ENCODE measurements around the gene B4GALT2. TPM values are rescaled to one million over a fixed set of nuclear protein-coding genes. Genes with fewer than 3 reads are reported as not detected.

Gene B4GALT2
- total and polyA plus RNA-seq, 10 of the 15 experiments (the other 5 are each of a cell fraction or from before 2014, with no cell fraction given), result 0.98 to 61.0 (median 23.4) TPM

DNA sequence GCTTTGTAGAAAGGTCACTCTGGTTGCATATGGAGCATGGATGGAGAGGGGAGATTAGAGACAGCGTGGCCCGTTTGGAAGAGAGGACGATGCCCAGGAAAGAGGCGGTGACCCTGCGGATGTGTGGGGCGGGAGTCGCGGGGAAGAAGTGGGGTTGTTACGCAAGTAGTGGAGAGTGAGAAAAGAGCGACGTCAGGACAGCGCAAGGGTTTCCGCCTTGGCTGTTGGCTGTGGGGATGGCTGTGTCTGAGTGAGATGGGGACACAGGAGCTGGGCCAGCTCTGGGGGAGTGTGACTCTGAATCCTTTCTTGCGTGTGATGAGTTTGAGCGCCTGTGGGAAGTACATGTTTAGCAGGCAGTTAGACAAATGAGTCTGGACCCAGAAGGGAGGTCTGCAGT is 3.8 kb downstream of the B4GALT2 start:
- peaks cover 0 to 4% of the 10 kb centered on the region in 2 experiments; a peak in 3 of 4 replicates for H3K36me3 ChIP-seq (ENCODE audit: control insufficient read depth in 2 of 2, insufficient read depth in 2 of 2, low read length in 1 of 2)
- intact Hi-C loops (cut with micrococcal nuclease; ENCODE audit: unreplicated experiment), result no loop called here
- ChIA-PET CTCF (no interaction called here), SMC1A (ENCODE audit: uncharacterized antibody, unreplicated experiment) (no interaction called here), RAD21 (ENCODE audit: unreplicated experiment) (no interaction called here), POLR2A (no interaction called here)
- 95% methylated on average over 15 of the region's 15 CpGs for WGBS (ENCODE audit: insufficient coverage, insufficient replicate concordance, low lambda C conversion rate, missing lambda C conversion rate)
- H3K27me3 ChIP-seq (replicated peaks in 1 of 2; ENCODE audit: control insufficient read depth in 2 of 2, insufficient read depth in 2 of 2, low read length in 1 of 2), result no peaks in the 10 kb centered on the region
- H3K9me3 ChIP-seq (replicated peaks; ENCODE audit: control insufficient read depth, insufficient read depth, low read length), result no peaks in the 10 kb centered on the region
- H3K4me3 ChIP-seq, result no peak overlapping the region
- in situ Hi-C loops (cut with MboI), result no loop called here
- FAIRE-seq (no peak), ATAC-seq (no peak), DNase-seq (ENCODE audit: low read depth, low spot score) (no peak)
- H3K79me2 ChIP-seq (ENCODE audit: control insufficient read depth, insufficient read depth, low read length), result peaks cover 19% of the 10 kb centered on the region
- H4K20me1 ChIP-seq (ENCODE audit: control insufficient read depth, insufficient read depth), result no peaks in the 10 kb centered on the region
- no TSS peak for BruUV-seq (replicated peaks)
- no peak overlapping the region for H3K4me2 ChIP-seq (ENCODE audit: control insufficient read depth, insufficient read depth)
- TF ChIP-seq FOXM1 (IDR thresholded peaks at IDR 0.05; ENCODE audit: low read depth, low read length), result no peak
- TF ChIP-seq, protein P1, sequence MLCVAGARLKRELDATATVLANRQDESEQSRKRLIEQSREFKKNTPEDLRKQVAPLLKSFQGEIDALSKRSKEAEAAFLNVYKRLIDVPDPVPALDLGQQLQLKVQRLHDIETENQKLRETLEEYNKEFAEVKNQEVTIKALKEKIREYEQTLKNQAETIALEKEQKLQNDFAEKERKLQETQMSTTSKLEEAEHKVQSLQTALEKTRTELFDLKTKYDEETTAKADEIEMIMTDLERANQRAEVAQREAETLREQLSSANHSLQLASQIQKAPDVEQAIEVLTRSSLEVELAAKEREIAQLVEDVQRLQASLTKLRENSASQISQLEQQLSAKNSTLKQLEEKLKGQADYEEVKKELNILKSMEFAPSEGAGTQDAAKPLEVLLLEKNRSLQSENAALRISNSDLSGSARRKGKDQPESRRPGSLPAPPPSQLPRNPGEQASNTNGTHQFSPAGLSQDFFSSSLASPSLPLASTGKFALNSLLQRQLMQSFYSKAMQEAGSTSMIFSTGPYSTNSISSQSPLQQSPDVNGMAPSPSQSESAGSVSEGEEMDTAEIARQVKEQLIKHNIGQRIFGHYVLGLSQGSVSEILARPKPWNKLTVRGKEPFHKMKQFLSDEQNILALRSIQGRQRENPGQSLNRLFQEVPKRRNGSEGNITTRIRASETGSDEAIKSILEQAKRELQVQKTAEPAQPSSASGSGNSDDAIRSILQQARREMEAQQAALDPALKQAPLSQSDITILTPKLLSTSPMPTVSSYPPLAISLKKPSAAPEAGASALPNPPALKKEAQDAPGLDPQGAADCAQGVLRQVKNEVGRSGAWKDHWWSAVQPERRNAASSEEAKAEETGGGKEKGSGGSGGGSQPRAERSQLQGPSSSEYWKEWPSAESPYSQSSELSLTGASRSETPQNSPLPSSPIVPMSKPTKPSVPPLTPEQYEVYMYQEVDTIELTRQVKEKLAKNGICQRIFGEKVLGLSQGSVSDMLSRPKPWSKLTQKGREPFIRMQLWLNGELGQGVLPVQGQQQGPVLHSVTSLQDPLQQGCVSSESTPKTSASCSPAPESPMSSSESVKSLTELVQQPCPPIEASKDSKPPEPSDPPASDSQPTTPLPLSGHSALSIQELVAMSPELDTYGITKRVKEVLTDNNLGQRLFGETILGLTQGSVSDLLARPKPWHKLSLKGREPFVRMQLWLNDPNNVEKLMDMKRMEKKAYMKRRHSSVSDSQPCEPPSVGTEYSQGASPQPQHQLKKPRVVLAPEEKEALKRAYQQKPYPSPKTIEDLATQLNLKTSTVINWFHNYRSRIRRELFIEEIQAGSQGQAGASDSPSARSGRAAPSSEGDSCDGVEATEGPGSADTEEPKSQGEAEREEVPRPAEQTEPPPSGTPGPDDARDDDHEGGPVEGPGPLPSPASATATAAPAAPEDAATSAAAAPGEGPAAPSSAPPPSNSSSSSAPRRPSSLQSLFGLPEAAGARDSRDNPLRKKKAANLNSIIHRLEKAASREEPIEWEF (IDR thresholded peaks at IDR 0.05; ENCODE audit: insufficient replicate concordance, low read depth, low read length), result no peak
- TF ChIP-seq RB1 (IDR thresholded peaks at IDR 0.05; ENCODE audit: borderline replicate concordance), result no peak
- TF ChIP-seq, protein P2, sequence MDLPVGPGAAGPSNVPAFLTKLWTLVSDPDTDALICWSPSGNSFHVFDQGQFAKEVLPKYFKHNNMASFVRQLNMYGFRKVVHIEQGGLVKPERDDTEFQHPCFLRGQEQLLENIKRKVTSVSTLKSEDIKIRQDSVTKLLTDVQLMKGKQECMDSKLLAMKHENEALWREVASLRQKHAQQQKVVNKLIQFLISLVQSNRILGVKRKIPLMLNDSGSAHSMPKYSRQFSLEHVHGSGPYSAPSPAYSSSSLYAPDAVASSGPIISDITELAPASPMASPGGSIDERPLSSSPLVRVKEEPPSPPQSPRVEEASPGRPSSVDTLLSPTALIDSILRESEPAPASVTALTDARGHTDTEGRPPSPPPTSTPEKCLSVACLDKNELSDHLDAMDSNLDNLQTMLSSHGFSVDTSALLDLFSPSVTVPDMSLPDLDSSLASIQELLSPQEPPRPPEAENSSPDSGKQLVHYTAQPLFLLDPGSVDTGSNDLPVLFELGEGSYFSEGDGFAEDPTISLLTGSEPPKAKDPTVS (IDR thresholded peaks at IDR 0.05; ENCODE audit: low read depth, low read length), result no peak
- no peak for TF ChIP-seq SRF (IDR thresholded peaks at IDR 0.05; ENCODE audit: low read depth in 2 of 2, low read length in 2 of 2)
- no peak for TF ChIP-seq MYB (IDR thresholded peaks at IDR 0.05; ENCODE audit: borderline replicate concordance, low read depth, low read length)
- TF ChIP-seq EP300 (IDR thresholded peaks at IDR 0.05; ENCODE audit: borderline replicate concordance in 1 of 2, control insufficient read depth in 1 of 2, low read depth in 2 of 2, low read length in 2 of 2), result no peak
- no peak for TF ChIP-seq JUNB (IDR thresholded peaks at IDR 0.05)
- no peak for TF ChIP-seq SUPT20H (IDR thresholded peaks at IDR 0.05; ENCODE audit: borderline replicate concordance, control insufficient read depth, low read depth, low read length)
- TF ChIP-seq POLR2A (IDR thresholded peaks at IDR 0.05; ENCODE audit: low read depth, low read length), result no peak
- no peak overlapping the region for H3K27ac ChIP-seq (ENCODE audit: control insufficient read depth, insufficient read depth)
- H3K9ac ChIP-seq (ENCODE audit: control insufficient read depth, insufficient read depth, low read length), result no peak overlapping the region
- H3K4me1 ChIP-seq (ENCODE audit: control insufficient read depth, insufficient read depth, low read length), result peaks cover 19% of the 10 kb centered on the region
- H2AFZ ChIP-seq (ENCODE audit: control insufficient read depth, low read depth, low read length), result no peak overlapping the region

All from GM12878 (cell line).